OCI-LY1 (cell line): Measurements from ENCODE around the gene RHOD.

Experiments used
- H2AFZ ChIP-seq: fragments of 200-600 bp; sonication (generic), shearing (Covaris generic); 2 replicates; pipeline ENCODE4 v1.6.0; 2014; ENCODE audit warnings: antibody characterized with exemption, mild to moderate bottlenecking, low read length
- H3F3A ChIP-seq: fragments of 200-600 bp; sonication (generic), shearing (Covaris generic); 2 replicates; pipeline ENCODE4 v1.6.0; 2014; ENCODE audit warnings: mild to moderate bottlenecking, antibody characterized with exemption, low read length, moderate library complexity; ENCODE audit not compliant: insufficient read depth
- H3K27ac ChIP-seq: fragments of 200-600 bp; sonication (generic); 2 replicates; pipeline ENCODE4 v1.5.1; 2014; ENCODE audit warnings: low read length, mixed run types, mild to moderate bottlenecking, low read depth; ENCODE audit not compliant: poor library complexity, severe bottlenecking
- H3K27me3 ChIP-seq: fragments of 200-600 bp; sonication (generic); 2 replicates; pipeline ENCODE4 v1.6.0; 2014; ENCODE audit warnings: antibody characterized with exemption, mild to moderate bottlenecking, low read length, moderate library complexity; ENCODE audit not compliant: insufficient read depth
- H3K36me3 ChIP-seq: fragments of 200-600 bp; sonication (generic); 2 replicates; pipeline ENCODE4 v1.6.1; 2014; ENCODE audit warnings: mild to moderate bottlenecking, antibody characterized with exemption, low read length, moderate library complexity, mixed read lengths; ENCODE audit not compliant: insufficient read depth
- H3K4me1 ChIP-seq: fragments of 200-600 bp; sonication (generic); 2 replicates; pipeline ENCODE4 v1.5.1; 2014; ENCODE audit warnings: mild to moderate bottlenecking, low read length, moderate library complexity; ENCODE audit not compliant: insufficient read depth, severe bottlenecking
- H3K4me2 ChIP-seq: fragments of 200-600 bp; sonication (generic), shearing (Covaris generic); 2 replicates; pipeline ENCODE4 v1.6.1; 2014; ENCODE audit warnings: low read length
- H3K4me3 ChIP-seq: fragments of 200-600 bp; sonication (generic); 2 replicates; pipeline ENCODE4 v1.5.1; 2014; ENCODE audit warnings: low read length, low read depth, mild to moderate bottlenecking, mixed read lengths; ENCODE audit not compliant: poor library complexity, severe bottlenecking
- H3K79me2 ChIP-seq: fragments of 200-600 bp; shearing (Covaris generic); 2 replicates; pipeline ENCODE4 v1.6.1; 2016; ENCODE audit warnings: mixed run types, low read length, mixed read lengths; ENCODE audit not compliant: insufficient read depth
- H3K9ac ChIP-seq: fragments of 200-600 bp; sonication (generic), shearing (Covaris generic); 2 replicates; pipeline ENCODE4 v1.6.1; 2014; ENCODE audit warnings: mild to moderate bottlenecking, low read length, mixed read lengths
- H3K9me2 ChIP-seq: fragments of 200-600 bp; sonication (generic), shearing (Covaris generic); 2 replicates; pipeline ENCODE4 v1.6.1; 2014; ENCODE audit warnings: low read depth, mild to moderate bottlenecking, low read length, mixed read lengths
- H3K9me3 ChIP-seq: fragments of 200-600 bp; shearing (Covaris generic); 2 replicates; pipeline ENCODE4 v1.6.1; 2014; ENCODE audit warnings: low read length, mixed read lengths
- H4K20me1 ChIP-seq: fragments of 200-600 bp; sonication (generic), shearing (Covaris generic); 2 replicates; pipeline ENCODE4 v1.6.0; 2016; ENCODE audit warnings: mild to moderate bottlenecking, low read length; ENCODE audit not compliant: insufficient read depth
- EZH2 ChIP-seq: fragments of 200-600 bp; sonication (generic), shearing (Covaris generic); IDR thresholded peaks from 2 replicates; pipeline ENCODE4 v1.8.0; 2017; ENCODE audit warnings: borderline replicate concordance, mixed run types, mild to moderate bottlenecking, antibody characterized with exemption, low read length, moderate library complexity, mixed read lengths
- TF ChIP-seq, protein P1 (sequence below): fragments of 200-600 bp; sonication (generic), shearing (Covaris generic); IDR thresholded peaks from 2 replicates; pipeline ENCODE4 v1.5.1; 2017; ENCODE audit warnings: mild to moderate bottlenecking, antibody characterized with exemption, low read length, moderate library complexity, mixed read lengths

RHOD gene

DNA sequence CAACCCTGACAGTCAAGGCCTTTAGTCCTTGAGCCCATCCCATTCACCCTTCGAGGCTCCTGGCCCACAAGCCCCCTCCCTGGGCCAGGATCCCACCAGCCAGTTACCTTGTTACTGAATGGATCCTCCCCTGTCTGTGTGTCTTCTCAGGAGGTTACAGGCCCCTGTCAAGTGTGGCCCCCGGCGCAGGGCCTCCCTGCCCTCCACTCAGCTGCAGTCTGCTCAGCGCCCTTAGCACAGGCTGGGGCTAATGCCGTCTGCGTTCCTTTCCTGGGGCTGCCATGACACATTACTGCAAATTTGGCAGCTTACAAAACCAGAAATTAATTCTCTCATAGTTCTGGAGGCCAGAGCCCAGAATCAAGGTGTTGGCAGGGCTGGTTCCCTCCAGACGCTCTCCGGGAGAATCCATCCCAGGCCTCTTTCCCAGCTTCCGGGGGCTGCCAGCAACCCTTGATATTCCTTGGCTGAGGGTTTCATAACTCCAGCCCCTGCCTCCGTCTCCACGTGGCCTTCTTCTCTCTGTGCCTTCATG lies 43.1 kb upstream of the RHOD start:
- Histone ChIP-seq H3K9me3 (no peaks in the 10 kb centered on the region), H3K4me2 (no peak overlapping the region), H3K79me2 (no peaks in the 10 kb centered on the region), H2AFZ (no peak overlapping the region), H3K36me3 (no peaks in the 10 kb centered on the region), H3K4me3 (no peak overlapping the region), H3K4me1 (no peaks in the 10 kb centered on the region), H3F3A (no peaks in the 10 kb centered on the region), H3K9ac (no peak overlapping the region), H3K27ac (no peak overlapping the region), H4K20me1 (no peaks in the 10 kb centered on the region), H3K9me2 (no peaks in the 10 kb centered on the region), H3K27me3 (no peaks in the 10 kb centered on the region)
- no peak for TF ChIP-seq EZH2

GRCh38 chr11:67014343-67014742 lies 42.3 kb upstream of the RHOD start:
- Histone ChIP-seq H3K9me3 (no peaks in the 10 kb centered on the region), H3K4me1 (no peaks in the 10 kb centered on the region), H3K79me2 (no peaks in the 10 kb centered on the region), H3K9ac (no peak overlapping the region), H3K9me2 (no peaks in the 10 kb centered on the region), H3K4me3 (no peak overlapping the region), H4K20me1 (no peaks in the 10 kb centered on the region), H3K27me3 (no peaks in the 10 kb centered on the region), H3F3A (no peaks in the 10 kb centered on the region), H2AFZ (no peak overlapping the region), H3K27ac (no peak overlapping the region), H3K4me2 (no peak overlapping the region), H3K36me3 (no peaks in the 10 kb centered on the region; the same call in 1 of the 2 replicates)
- TF ChIP-seq, protein P1, sequence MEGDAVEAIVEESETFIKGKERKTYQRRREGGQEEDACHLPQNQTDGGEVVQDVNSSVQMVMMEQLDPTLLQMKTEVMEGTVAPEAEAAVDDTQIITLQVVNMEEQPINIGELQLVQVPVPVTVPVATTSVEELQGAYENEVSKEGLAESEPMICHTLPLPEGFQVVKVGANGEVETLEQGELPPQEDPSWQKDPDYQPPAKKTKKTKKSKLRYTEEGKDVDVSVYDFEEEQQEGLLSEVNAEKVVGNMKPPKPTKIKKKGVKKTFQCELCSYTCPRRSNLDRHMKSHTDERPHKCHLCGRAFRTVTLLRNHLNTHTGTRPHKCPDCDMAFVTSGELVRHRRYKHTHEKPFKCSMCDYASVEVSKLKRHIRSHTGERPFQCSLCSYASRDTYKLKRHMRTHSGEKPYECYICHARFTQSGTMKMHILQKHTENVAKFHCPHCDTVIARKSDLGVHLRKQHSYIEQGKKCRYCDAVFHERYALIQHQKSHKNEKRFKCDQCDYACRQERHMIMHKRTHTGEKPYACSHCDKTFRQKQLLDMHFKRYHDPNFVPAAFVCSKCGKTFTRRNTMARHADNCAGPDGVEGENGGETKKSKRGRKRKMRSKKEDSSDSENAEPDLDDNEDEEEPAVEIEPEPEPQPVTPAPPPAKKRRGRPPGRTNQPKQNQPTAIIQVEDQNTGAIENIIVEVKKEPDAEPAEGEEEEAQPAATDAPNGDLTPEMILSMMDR, result no peak
- no peak for TF ChIP-seq EZH2

- Histone ChIP-seq H3K27me3 (no peaks in the 10 kb centered on the region), H3K4me2 (no peak overlapping the region), H3K4me3 (no peak overlapping the region), H2AFZ (no peak overlapping the region), H3K79me2 (no peaks in the 10 kb centered on the region), H3K4me1 (no peaks in the 10 kb centered on the region), H3K9ac (no peak overlapping the region), H3K36me3 (no peaks in the 10 kb centered on the region; the same call in 1 of the 2 replicates), H4K20me1 (no peaks in the 10 kb centered on the region), H3K9me3 (no peaks in the 10 kb centered on the region), H3F3A (no peaks in the 10 kb centered on the region), H3K27ac (no peak overlapping the region), H3K9me2 (no peaks in the 10 kb centered on the region)
- no peak for TF ChIP-seq EZH2
- TF ChIP-seq, protein P1, result no peak
These were observed 41.6 kb upstream of the RHOD start for GRCh38 chr11:67015048-67015447.

- H3K36me3 ChIP-seq, result no peaks in the 10 kb centered on the region; the same call in 1 of the 2 replicates
- H3K4me1 ChIP-seq, result no peaks in the 10 kb centered on the region
- no peak overlapping the region for H2AFZ ChIP-seq
- no peaks in the 10 kb centered on the region for H3F3A ChIP-seq
- no peak overlapping the region for H3K4me2 ChIP-seq
- no peaks in the 10 kb centered on the region for H3K79me2 ChIP-seq
- no peaks in the 10 kb centered on the region for H3K9me2 ChIP-seq
- H3K9ac ChIP-seq, result no peak overlapping the region
- H3K27ac ChIP-seq, result no peak overlapping the region
- no peaks in the 10 kb centered on the region for H3K9me3 ChIP-seq
- H3K27me3 ChIP-seq, result no peaks in the 10 kb centered on the region
- TF ChIP-seq, protein P1, result no peak
- no peak for TF ChIP-seq EZH2
- no peak overlapping the region for H3K4me3 ChIP-seq
- H4K20me1 ChIP-seq, result no peaks in the 10 kb centered on the region
These were observed 40.1 kb upstream of the RHOD start for GRCh38 chr11:67016550-67016949.
